ENCODE measurements around the gene WNT5A. TPM values are rescaled to one million over a fixed set of nuclear protein-coding genes. Genes with fewer than 3 reads are reported as not detected.

The WNT5A gene
- total and polyA plus RNA-seq, 2 experiments from 2014 or later = 18.4 to 113 TPM

- no peak overlapping the region for H3K27ac ChIP-seq
- DNase-seq (ENCODE audit: low read depth in 1 of 2, low spot score in 1 of 2) = no peak
Measured at GRCh38 chr3:55521064-55521737, 34.1 kb upstream of the WNT5A start.

GRCh38 chr3:55519019-55519418 is 31.9 kb upstream of the WNT5A start:
- Histone ChIP-seq H3K36me3 (no peaks in the 10 kb centered on the region), H3K27me3 (no peaks in the 10 kb centered on the region), H3K4me3 (no peak overlapping the region), H3K9me3 (ENCODE audit: low read depth) (no peaks in the 10 kb centered on the region), H3K27ac (no peak overlapping the region), H3K4me1 (ENCODE audit: low read depth) (no peaks in the 10 kb centered on the region)
- DNase-seq (ENCODE audit: low read depth in 1 of 2, low spot score in 1 of 2) = no peak
- no peak for TF ChIP-seq CTCF (IDR thresholded peaks at IDR 0.05; ENCODE audit: low read depth, low read length)

More at GRCh38 chr3:55521064-55521737, 34.1 kb upstream of the WNT5A start:
- Histone ChIP-seq H3K4me1 (ENCODE audit: low read depth) (no peaks in the 10 kb centered on the region), H3K27me3 (no peaks in the 10 kb centered on the region), H3K9me3 (ENCODE audit: low read depth) (no peaks in the 10 kb centered on the region), H3K4me3 (no peak overlapping the region), H3K36me3 (no peaks in the 10 kb centered on the region)
- no peak for TF ChIP-seq CTCF (IDR thresholded peaks at IDR 0.05; ENCODE audit: low read depth, low read length)

- Histone ChIP-seq H3K4me1 (ENCODE audit: low read depth) (no peaks in the 10 kb centered on the region), H3K9me3 (ENCODE audit: low read depth) (no peaks in the 10 kb centered on the region), H3K4me3 (no peak overlapping the region), H3K27ac (no peak overlapping the region), H3K36me3 (no peaks in the 10 kb centered on the region), H3K27me3 (no peaks in the 10 kb centered on the region)
- DNase-seq (ENCODE audit: low read depth in 1 of 2, low spot score in 1 of 2) = no peak
- no peak for TF ChIP-seq CTCF (IDR thresholded peaks at IDR 0.05; ENCODE audit: low read depth, low read length)
Measured at GRCh38 chr3:55518451-55518850, 31.3 kb upstream of the WNT5A start.

GRCh38 chr3:55516392-55517030 is 29.4 kb upstream of the WNT5A start:
- no peak overlapping the region for H3K27ac ChIP-seq

GRCh38 chr3:55515550-55516246 is 28.6 kb upstream of the WNT5A start:
- TF ChIP-seq CTCF (IDR thresholded peaks at IDR 0.05; ENCODE audit: low read depth, low read length) = no peak
- Histone ChIP-seq H3K27ac (no peak overlapping the region), H3K9me3 (ENCODE audit: low read depth) (no peaks in the 10 kb centered on the region), H3K27me3 (no peaks in the 10 kb centered on the region), H3K36me3 (no peaks in the 10 kb centered on the region), H3K4me1 (ENCODE audit: low read depth) (no peaks in the 10 kb centered on the region), H3K4me3 (no peak overlapping the region)
- no peak for DNase-seq (ENCODE audit: low read depth in 1 of 2, low spot score in 1 of 2)

More at GRCh38 chr3:55516392-55517030, 29.4 kb upstream of the WNT5A start:
- no peak for TF ChIP-seq CTCF (IDR thresholded peaks at IDR 0.05; ENCODE audit: low read depth, low read length)
- Histone ChIP-seq H3K36me3 (no peaks in the 10 kb centered on the region), H3K9me3 (ENCODE audit: low read depth) (no peaks in the 10 kb centered on the region), H3K4me3 (no peak overlapping the region), H3K4me1 (ENCODE audit: low read depth) (no peaks in the 10 kb centered on the region), H3K27me3 (no peaks in the 10 kb centered on the region)
- DNase-seq (ENCODE audit: low read depth in 1 of 2, low spot score in 1 of 2) = no peak

Data from cardiac muscle cell (in vitro differentiated cells and primary cell).